ENCODE data around the gene LARP1.
"Not testable (repeated sequence)": the region's sequence is repeated elsewhere in the genome, so short reads cannot be mapped to it uniquely, and the experiment has no call there.

Gene LARP1

GRCh38 chr5:154830219-154830595 is 75.0 kb downstream of the LARP1 start:
- DNase-seq = no peak

- no peak for DNase-seq
Observed at GRCh38 chr5:154830596-154830995, 75.4 kb downstream of the LARP1 start.

DNA sequence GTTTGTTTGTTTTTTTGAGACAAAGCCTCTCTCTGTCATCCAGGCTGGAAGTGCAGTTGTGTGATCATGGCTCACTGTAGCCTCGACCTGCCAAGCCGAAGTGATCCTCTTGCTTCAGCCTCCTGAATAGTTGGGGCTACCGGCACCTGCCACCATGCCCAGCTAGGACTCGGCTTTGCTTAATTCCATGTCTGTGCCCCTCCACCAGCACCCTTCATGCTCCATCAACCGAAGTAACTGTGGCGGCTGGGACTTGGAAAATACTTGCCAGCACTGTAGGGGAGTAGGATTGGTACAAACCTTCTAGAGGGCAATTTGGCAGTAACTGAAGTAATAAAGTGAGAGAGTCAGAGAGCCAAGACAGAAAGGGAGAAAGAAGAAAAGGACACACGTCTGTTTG is 76.3 kb downstream of the LARP1 start:
- DNase-seq = no peak

GRCh38 chr5:154832804-154833203 is 77.6 kb downstream of the LARP1 start:
- not testable (repeated sequence) for DNase-seq

- peak; percentile 26 for DNase-seq
Observed at GRCh38 chr5:154834053-154834452, 78.9 kb downstream of the LARP1 start.

DNA sequence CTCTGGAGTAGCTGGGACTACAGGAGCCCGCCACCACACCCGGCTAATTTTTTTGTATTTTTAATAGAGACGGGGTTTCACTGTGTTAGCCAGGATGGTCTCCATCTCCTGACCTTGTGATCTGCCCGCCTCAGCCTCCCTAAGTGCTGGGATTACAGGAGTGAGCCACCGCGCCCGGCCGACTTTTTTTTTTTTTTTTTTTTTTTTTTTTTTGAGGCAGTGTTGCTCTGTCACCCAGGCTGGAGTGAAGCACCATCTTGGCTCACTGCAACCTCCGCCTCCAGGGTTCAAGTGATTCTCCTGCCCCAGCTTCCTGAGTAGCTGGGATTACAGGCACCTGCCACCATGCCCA is 80.5 kb downstream of the LARP1 start:
- DNase-seq = not testable (repeated sequence)

DNA sequence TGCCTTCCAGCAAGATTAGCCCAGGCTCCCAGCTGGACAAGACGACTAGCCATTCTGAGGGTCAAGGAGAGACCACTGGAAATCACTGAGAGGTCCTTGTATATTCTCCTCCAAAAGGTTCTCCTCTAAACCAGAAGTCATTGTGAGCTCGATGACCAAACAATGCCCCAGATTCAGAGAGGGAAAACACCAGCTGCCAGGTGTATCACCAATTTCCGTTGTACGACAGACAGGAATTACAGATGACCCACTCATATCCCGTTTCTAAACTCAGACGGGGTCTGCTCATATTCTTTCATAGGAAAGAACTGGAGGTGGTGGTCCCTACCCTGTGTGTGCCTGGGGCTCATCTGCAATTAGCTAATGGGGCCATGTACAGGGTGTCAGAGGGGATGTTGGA is 81.0 kb downstream of the LARP1 start:
- no peak for DNase-seq

DNA sequence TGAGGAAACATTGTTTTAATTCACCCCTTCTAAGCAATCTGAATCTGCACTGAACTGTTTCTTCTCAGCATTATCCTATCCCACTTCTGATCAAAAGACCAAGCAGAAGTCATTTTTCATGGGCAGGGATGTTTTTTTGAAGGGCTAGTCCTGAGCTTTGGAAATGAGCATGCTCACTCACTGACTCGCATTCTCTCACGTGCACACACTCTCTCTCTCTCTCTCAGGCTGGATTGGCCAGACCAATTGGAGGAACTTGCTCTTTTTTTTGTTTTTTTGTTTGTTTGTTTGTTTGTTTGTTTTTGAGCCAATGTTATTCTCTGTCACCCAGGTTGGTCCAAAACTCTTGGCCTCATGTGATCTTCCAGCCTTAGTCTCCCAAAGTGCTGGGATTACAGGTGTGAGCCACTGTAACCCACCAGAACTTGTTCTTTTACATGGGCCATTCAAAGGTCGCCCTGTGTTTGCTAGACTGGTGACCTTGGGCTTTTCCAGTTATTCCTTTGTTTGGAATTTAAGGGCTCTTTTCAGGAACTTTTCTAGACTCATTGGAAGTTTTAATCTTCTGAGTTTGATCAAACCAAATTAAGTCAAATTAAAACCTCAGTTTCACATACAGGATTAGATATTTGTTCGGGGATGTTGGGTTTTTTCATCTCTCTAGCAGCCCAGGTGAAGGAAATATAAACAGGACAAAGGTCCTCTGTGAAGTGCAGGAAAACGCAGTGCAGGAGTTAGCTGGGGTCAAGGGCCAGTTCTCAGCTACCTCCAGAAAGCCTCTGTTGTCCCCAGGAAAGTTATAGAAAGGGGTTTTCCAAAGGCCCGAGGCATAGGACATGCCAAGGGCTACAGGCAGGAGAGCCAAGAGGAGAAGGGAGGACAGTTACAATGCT is 82.1 kb downstream of the LARP1 start:
- no peak for DNase-seq

DNA sequence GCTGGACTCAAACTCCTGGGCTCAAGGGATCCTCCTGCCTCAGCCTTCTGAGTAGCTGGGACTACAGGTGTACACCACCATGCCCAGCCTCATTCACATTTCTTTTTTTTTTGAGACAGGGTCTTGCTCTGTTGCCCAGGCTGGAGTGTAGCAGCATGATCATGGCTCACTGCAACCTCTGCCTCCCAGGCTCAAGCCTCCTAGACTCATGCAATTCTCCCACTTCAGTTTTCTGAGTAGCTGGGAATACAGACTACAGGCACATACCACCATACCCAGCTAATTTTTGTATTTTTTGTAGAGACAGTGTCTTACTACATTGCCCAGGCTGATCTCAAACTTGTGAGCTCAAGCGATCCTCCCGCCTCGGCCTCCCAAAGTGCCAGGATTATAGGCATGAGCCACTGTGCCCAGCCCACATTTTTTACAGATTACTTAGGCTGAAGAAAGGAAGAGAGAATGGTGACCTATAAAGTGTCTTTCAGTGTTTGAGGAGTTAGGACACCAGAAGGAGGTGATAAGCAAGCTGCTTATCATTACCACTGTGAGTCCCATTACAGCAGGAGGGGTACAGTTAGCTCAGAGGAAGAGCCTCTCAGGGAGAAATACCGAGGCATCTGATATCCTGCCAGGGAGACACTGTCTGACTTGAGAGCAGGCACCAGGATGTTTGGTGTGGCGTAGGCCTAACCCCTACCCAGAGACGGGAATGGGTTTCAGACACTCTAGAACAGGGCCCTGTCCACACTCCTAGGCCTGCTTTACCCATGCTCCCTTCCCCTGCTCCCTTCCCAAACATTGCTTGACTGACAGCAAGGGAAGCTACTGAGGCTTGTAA is 85.5 kb downstream of the LARP1 start:
- no peak for DNase-seq

DNA sequence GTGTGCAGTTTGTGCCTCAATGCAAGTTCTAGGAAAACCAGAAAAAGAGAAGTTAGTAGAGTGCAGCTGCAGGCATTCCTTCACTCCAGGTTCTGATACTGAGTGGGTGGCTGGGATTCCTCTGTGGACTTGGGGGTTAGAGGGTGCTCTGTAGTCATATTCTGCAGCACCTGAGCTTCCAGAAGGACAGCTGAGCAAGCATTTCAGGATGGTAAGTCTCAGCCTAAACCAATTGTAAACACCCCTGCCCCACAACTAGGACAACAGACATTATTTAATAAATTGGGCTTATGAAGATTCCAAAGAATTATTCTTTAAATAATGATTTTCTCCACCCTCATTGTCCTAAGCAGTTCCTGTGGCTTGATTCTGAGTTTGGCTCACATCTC is 86.1 kb downstream of the LARP1 start:
- DNase-seq = no peak

DNA sequence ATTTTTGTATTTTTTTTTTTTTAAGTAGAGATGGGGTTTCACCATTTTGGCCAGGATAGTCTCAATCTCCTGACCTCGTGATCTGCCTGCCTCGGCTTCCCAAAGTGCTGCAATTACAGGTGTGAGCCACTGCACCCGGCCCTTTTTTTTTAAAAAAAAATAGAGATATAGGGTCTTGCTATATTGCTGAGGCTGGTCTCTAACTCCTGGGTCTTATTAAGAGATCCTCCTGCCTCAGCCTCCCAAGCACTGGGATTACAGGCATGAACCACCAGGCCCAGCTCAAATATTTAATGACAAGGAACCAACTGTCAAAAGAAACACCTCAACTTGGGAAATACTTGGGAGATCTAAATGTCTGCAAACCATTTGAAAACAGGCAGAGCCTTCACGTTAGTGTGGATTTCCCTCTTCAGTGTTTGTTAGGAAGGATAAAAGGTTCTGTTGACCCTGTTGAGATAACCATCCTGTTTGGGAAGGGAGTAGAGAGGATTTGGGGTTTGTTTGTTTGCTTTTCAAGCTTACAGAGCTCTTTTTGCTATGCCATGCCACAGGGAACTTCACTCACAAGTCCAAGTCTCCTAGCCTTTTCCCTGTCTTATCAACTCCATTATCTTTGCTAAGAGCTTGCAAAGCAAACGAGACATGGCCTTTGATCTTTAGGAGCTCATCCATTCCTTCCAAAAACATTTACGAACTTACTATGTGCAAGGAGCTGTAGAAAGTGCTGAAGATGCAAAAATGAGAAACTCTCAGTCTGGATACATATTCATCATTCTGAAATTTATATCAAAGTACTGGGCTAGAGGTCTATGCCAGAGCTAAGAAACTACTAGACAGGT is 87.7 kb downstream of the LARP1 start:
- no peak for DNase-seq

GRCh38 chr5:154844809-154845208 is 89.6 kb downstream of the LARP1 start:
- DNase-seq = no peak

GRCh38 chr5:154849264-154849785 is 94.1 kb downstream of the LARP1 start:
- no peak for DNase-seq

DNA sequence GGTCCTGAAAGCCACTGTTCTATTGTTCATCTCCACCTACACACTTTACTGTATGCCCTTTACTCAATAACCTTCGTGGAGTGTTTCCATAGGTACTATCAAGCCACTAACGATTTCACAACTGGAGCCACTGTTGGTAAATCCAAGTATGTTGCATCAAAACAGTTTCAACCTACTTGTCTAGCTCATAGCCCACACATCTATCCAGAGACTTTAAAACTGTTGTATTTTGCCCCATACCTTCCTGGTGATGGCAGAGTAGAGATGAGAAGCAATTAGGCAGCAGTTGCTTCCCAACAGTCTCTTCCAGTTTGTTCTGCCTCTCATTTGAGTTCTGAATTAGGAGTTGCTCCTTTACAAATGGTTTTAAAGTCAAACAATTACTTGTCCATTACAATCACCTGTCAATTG is 94.6 kb downstream of the LARP1 start:
- DNase-seq = no peak

DNA sequence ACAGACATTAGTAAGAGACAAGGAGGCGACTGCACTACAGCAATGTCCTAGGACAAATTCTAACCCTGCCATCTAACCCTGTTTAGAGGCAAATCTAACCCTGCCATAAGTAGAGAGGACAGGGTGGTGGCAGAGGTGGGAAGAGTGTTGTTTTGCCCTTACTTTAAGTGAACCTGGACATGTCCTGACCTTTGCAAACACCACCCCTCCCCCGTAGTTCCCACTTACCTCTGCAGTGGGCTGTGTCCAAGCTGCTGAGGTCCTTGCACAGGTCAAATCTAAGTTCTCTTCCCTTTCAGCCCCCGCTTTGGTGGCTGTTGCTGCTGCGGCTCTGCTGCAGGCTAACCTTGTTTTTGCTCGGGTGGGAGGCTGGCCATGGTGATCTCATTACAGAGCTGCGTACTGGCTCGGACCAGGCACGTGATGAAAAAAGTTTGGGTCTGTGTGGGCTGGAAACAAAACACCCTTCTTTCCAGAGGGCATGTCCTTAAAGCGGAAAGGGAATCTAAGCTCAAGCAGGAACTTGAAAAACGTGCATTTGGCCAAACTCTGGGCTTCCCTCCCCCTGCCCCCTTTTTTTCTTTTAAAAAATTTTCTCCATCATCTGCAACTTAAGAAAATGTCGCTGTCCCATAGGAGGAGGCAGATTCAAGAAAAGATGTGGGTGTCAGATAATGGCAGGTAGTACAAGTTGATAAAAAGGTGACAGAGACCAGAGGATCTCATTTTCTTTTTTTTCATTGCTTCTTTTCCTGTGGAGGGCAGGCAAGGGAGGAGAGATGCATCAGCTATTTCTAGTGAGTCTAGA is 95.3 kb downstream of the LARP1 start, which contains the start of gene FAXDC2:
TSS of gene FAXDC2 (minus strand) at position 349 of the 808 bp plus-strand sequence. CDS start 12,425 bp downstream, outside the sequence.
- no peak for DNase-seq

DNA sequence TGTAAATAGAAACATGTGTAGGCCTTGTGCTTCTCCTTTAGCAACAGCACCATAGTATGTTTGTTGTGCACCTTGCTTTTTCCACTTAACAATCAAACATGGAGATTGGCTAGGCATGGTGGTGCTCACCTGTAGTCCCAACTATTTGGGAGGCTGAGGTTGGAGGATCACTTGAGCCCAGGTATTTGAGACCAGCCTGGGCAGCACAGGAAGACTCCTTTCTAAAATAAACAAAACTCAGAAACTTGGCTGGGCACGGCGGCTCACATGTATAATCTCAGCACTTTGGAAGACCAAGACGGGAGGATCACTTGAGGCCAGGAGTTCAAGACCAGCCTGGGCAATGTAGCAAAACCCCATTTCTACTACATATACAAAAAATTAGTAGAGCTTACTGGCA is 96.2 kb downstream of the LARP1 start:
- DNase-seq = no peak

GRCh38 chr5:154857530-154858296 is 102.5 kb downstream of the LARP1 start:
- peak; percentile 98 for DNase-seq

DNA sequence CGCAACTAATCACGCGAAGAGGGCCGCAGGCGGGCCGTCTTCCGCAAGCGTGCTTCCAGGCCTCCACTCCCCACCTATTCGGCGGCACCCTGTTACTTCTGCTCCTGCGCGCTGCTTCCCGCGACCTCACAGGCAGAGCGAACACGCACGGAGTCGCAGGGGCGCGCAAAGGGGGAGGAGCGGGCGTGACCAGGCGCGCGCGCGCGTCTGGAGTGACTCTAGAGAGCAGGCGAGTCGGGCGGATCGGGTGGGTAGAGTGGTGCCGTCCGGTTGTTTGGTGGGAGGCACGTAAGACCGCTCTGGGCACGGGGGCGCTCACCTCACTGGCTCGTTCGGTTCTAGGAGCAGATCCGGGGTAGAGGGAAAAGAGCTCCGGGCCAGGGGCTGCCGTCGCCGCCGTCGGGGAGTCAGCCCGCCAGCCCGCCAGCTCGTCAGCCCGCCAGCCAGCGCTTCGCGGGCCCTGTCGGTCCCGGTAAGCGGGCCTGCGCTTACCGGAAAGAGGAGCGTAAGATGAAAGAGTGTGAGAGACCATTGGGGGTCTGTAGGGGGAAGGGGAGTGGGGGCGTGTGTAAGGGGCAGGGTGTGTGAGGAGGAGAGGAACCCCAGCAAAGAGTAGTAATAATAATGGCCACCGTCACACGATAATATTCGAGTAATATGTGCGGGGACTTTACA is 103.3 kb downstream of the LARP1 start, which contains the start of gene CNOT8:
TSS of gene CNOT8 (plus strand) at position 331 of the 675 bp plus-strand sequence. CDS start 4,652 bp downstream, outside the sequence.
- peak; percentile 98 for DNase-seq

- DNase-seq = no peak
Observed at GRCh38 chr5:154858972-154859871, 104.0 kb downstream of the LARP1 start.

All from NCI-H345 (cell line).